Natural killer cell (primary cell): ENCODE measurements around the gene GCFC2. TPM values are rescaled to one million over a fixed set of nuclear protein-coding genes. Genes with fewer than 3 reads are reported as not detected.

Experiments used
- ATAC-seq, 3 donors: fragments of 150-1000 bp in 2 of 3; fragments of 200-7000 bp in 1 of 3; cut with Tn5 transposase; 1 replicate in 1 of 3; 2 replicates in 2 of 3; pipeline ENCODE4 v1.10.0; 2021; ENCODE audit warnings: mild to moderate bottlenecking in 2 of 3, moderate library complexity in 2 of 3
- DNase-seq, 2 donors: peaks; one replicate each; pipeline versions ENCODE4 v3.0.0 to v3.0.0-alpha.2; 2013 to 2021; ENCODE audit warnings: mixed read lengths in 1 of 2
- H3K27ac ChIP-seq: one replicate; pipeline ENCODE4 v1.5.1; 2013; ENCODE audit warnings: mild to moderate bottlenecking, low read length
- H3K27me3 ChIP-seq: one replicate; pipeline ENCODE4 v1.6.1; 2013; ENCODE audit warnings: low read length; ENCODE audit not compliant: control insufficient read depth, insufficient read depth
- H3K36me3 ChIP-seq: one replicate; pipeline ENCODE4 v1.6.1; 2013; ENCODE audit warnings: low read length; ENCODE audit not compliant: control insufficient read depth, insufficient read depth
- H3K4me1 ChIP-seq: one replicate; pipeline ENCODE4 v1.6.1; 2013; ENCODE audit warnings: low read length; ENCODE audit not compliant: control insufficient read depth, insufficient read depth
- H3K4me3 ChIP-seq: one replicate; pipeline ENCODE4 v1.5.1; 2013; ENCODE audit warnings: low read length
- H3K9me3 ChIP-seq: one replicate; pipeline ENCODE4 v1.6.1; 2013; ENCODE audit warnings: low read length; ENCODE audit not compliant: control insufficient read depth, insufficient read depth
- H3K27ac Mint-ChIP-seq, 2 donors: one replicate each; pipeline ENCODE4 v1.8.0; 2022; ENCODE audit warnings: mild to moderate bottlenecking in 2 of 2, mixed read lengths in 2 of 2, moderate library complexity in 1 of 2
- H3K27me3 Mint-ChIP-seq, 2 donors: one replicate each; pipeline ENCODE4 v1.8.0; 2022; ENCODE audit warnings: low read depth in 2 of 2, mixed read lengths in 2 of 2
- H3K36me3 Mint-ChIP-seq: one replicate; pipeline ENCODE4 v1.8.0; 2022; ENCODE audit warnings: mixed read lengths
- H3K4me1 Mint-ChIP-seq, 2 donors: one replicate each; pipeline ENCODE4 v1.8.0; 2022; ENCODE audit warnings: mixed read lengths in 2 of 2
- H3K4me3 Mint-ChIP-seq: one replicate; pipeline ENCODE4 v1.8.0; 2022; ENCODE audit warnings: mild to moderate bottlenecking, moderate library complexity, mixed read lengths
- H3K9me3 Mint-ChIP-seq, 2 donors: one replicate each; pipeline ENCODE4 v1.8.0; 2022; ENCODE audit warnings: mixed read lengths in 2 of 2
- WGBS: methylation state at CpG from one replicate; pipeline ENCODE4 v1.1.7; 2013; ENCODE audit warnings: missing lambda C conversion rate; ENCODE audit not compliant: insufficient coverage; 5-methylcytosine and 5-hydroxymethylcytosine counted together
- intact Hi-C: fragments of 100-400 bp; cut with micrococcal nuclease; formaldehyde crosslinking; loops from one replicate; pipeline ENCODE4 v1.14.2; 2022
- total RNA-seq, 4 donors: library from RNA; stranded (reverse); fragments of 120-200 nt in 1 of 4; gene quantifications; one replicate each; pipeline versions ENCODE4 v1.2.3 to v1.2.4, GENCODE V29; 2013 to 2022
- TF ChIP-seq, protein P1 (sequence below): fragments of 200-600 bp; IDR thresholded peaks from one replicate; pipeline ENCODE4 v1.8.0; 2022; ENCODE audit warnings: antibody characterized with exemption

GCFC2 gene
- total RNA-seq, 3 donors from 2014 or later (not counting 1 experiment from before 2014, with no cell fraction given) = 12.0 to 16.2 (median 13.5) TPM

DNA sequence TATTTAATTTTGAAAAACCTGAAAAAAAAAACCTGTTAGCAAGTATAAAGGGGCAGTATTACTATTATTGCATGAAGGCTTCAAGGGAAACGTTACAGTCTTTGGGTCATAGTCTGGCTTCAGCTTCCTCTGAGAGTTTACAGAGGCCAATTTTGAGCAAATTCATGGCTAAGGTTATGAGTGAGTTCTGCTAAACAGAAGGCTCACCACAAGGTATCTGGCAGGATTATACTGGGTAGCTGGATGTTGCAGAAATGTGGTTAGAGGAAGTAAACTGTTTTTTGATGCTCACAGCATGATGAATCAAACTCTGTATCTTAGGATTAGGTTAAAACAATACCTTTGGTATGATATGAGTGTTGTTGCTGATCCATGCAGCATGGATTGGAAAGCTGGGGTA lies 54.9 kb downstream of the GCFC2 start:
- Histone ChIP-seq H3K4me3 (no peak overlapping the region), H3K27me3 (no peaks in the 10 kb centered on the region), H3K9me3 (no peaks in the 10 kb centered on the region), H3K4me1 (no peaks in the 10 kb centered on the region), H3K27ac (no peak overlapping the region), H3K36me3 (peaks cover 63% of the 10 kb centered on the region)
- peaks cover 22 to 30% of the 10 kb centered on the region in 2 donors for H3K4me1 Mint-ChIP-seq
- WGBS = 79% methylated on average over 1 of the region's 1 CpG
- H3K27ac Mint-ChIP-seq = no peak overlapping the region
- TF ChIP-seq, protein P1, sequence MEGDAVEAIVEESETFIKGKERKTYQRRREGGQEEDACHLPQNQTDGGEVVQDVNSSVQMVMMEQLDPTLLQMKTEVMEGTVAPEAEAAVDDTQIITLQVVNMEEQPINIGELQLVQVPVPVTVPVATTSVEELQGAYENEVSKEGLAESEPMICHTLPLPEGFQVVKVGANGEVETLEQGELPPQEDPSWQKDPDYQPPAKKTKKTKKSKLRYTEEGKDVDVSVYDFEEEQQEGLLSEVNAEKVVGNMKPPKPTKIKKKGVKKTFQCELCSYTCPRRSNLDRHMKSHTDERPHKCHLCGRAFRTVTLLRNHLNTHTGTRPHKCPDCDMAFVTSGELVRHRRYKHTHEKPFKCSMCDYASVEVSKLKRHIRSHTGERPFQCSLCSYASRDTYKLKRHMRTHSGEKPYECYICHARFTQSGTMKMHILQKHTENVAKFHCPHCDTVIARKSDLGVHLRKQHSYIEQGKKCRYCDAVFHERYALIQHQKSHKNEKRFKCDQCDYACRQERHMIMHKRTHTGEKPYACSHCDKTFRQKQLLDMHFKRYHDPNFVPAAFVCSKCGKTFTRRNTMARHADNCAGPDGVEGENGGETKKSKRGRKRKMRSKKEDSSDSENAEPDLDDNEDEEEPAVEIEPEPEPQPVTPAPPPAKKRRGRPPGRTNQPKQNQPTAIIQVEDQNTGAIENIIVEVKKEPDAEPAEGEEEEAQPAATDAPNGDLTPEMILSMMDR = no peak
- peaks cover 3 to 6% of the 10 kb centered on the region in 2 donors for H3K9me3 Mint-ChIP-seq
- peaks cover 54% of the 10 kb centered on the region for H3K36me3 Mint-ChIP-seq
- ATAC-seq = no peak
- intact Hi-C loops = no loop called here
- DNase-seq = no peak
- no peak overlapping the region for H3K4me3 Mint-ChIP-seq
- no peaks in the 10 kb centered on the region for H3K27me3 Mint-ChIP-seq

GRCh38 chr2:75654012-75654411 lies 56.7 kb downstream of the GCFC2 start:
- peaks cover 74% of the 10 kb centered on the region for H3K36me3 ChIP-seq
- Mint-ChIP-seq H3K4me1 (peaks cover 23 to 28% of the 10 kb centered on the region in 2 donors), H3K9me3 (peaks cover 2 to 5% of the 10 kb centered on the region in 2 donors), H3K27ac (no peak overlapping the region), H3K36me3 (peaks cover 39% of the 10 kb centered on the region), H3K4me3 (no peak overlapping the region), H3K27me3 (no peaks in the 10 kb centered on the region)
- H3K27ac ChIP-seq = no peak overlapping the region
- H3K4me3 ChIP-seq = no peak overlapping the region
- no peaks in the 10 kb centered on the region for H3K9me3 ChIP-seq
- DNase-seq = no peak
- intact Hi-C loops = no loop called here
- H3K4me1 ChIP-seq = no peaks in the 10 kb centered on the region
- TF ChIP-seq, protein P1 = no peak
- 100% methylated on average over 2 of the region's 2 CpGs for WGBS
- no peak for ATAC-seq
- no peaks in the 10 kb centered on the region for H3K27me3 ChIP-seq

- H3K4me1 Mint-ChIP-seq = peaks cover 20 to 33% of the 10 kb centered on the region in 2 donors
- no peak overlapping the region for H3K4me3 ChIP-seq
- ATAC-seq = no peak
Measured at GRCh38 chr2:75647771-75648170, 62.9 kb downstream of the GCFC2 start.

More at GRCh38 chr2:75647771-75648170, 62.9 kb downstream of the GCFC2 start:
- no peak for DNase-seq
- no peaks in the 10 kb centered on the region for H3K27me3 ChIP-seq
- H3K27me3 Mint-ChIP-seq = no peaks in the 10 kb centered on the region
- H3K9me3 ChIP-seq = no peaks in the 10 kb centered on the region
- 100% methylated on average over 1 of the region's 3 CpGs for WGBS
- peak overlapping the region; percentile 94 for H3K4me3 Mint-ChIP-seq
- H3K9me3 Mint-ChIP-seq = no peaks in the 10 kb centered on the region
- peaks cover 8% of the 10 kb centered on the region for H3K36me3 Mint-ChIP-seq
- TF ChIP-seq, protein P1 = no peak
- peaks cover 8% of the 10 kb centered on the region for H3K4me1 ChIP-seq
- intact Hi-C loops = no loop called here
- H3K27ac Mint-ChIP-seq = peak overlapping the region; percentile 83 to 90
- no peak overlapping the region for H3K27ac ChIP-seq
- peaks cover 23% of the 10 kb centered on the region for H3K36me3 ChIP-seq
